ENCODE results near the gene DDIT3. TPM values are rescaled to one million over a fixed set of nuclear protein-coding genes. Genes with fewer than 3 reads are reported as not detected.

The DDIT3 gene
- total and polyA plus RNA-seq, 2 of the 8 experiments (the other 6 are each of a cell fraction or from before 2014, with no cell fraction given), result 4.9 to 5.7 TPM

GRCh38 chr12:57470970-57471656, 49.2 kb downstream of the DDIT3 start:
- Histone ChIP-seq H2BK120ac (replicated peaks; ENCODE audit: low read depth, low read length) (no peak overlapping the region), H3K27me3 (replicated peaks in 1 of 4; ENCODE audit: control insufficient read depth in 3 of 4, extremely low read depth in 1 of 4, insufficient read depth in 3 of 4, low read length in 3 of 4) (peaks cover 20 to 35% (median 30%) of the 10 kb centered on the region in 4 experiments), H2AK5ac (ENCODE audit: low read depth, low read length) (no peak overlapping the region), H3K56ac (replicated peaks; ENCODE audit: insufficient read length, low read depth, low read length) (no peak overlapping the region), H4K5ac (ENCODE audit: insufficient read length, low read depth, low read length) (no peak overlapping the region), H3K4me1 (replicated peaks in 1 of 4; ENCODE audit: control insufficient read depth in 3 of 4, insufficient read depth in 4 of 4, low read length in 3 of 4) (peaks cover 0 to 14% (median 3%) of the 10 kb centered on the region in 4 experiments; a peak in 5 of 7 replicates), H4K91ac (replicated peaks; ENCODE audit: insufficient read length, low read length) (no peak overlapping the region), H2BK20ac (ENCODE audit: low read length) (no peak overlapping the region), H3K4me3 (ENCODE audit: extremely low read depth in 1 of 4, insufficient read depth in 2 of 4, low read depth in 3 of 4, low read length in 4 of 4) (no peak overlapping the region), H2BK12ac (ENCODE audit: low read depth, low read length) (no peak overlapping the region), H2BK5ac (ENCODE audit: low read depth, low read length) (no peak overlapping the region), H3K27ac (ENCODE audit: low read depth, low read length) (no peak overlapping the region), H3K14ac (ENCODE audit: insufficient read length) (no peak overlapping the region), H2BK15ac (ENCODE audit: low read length) (no peak overlapping the region), H3K23ac (ENCODE audit: insufficient read length) (no peak overlapping the region), H3K36me3 (ENCODE audit: control insufficient read depth in 2 of 4, insufficient read depth in 4 of 4, low read length in 3 of 4) (peaks cover 0 to 11% (median 3%) of the 10 kb centered on the region in 4 experiments; a peak in 3 of 8 replicates), H3K9ac (replicated peaks in 1 of 4; ENCODE audit: extremely low read depth in 1 of 4, low read depth in 3 of 4, low read length in 3 of 4) (no peak overlapping the region), H3K79me1 (ENCODE audit: low read depth, low read length) (no peaks in the 10 kb centered on the region), H3K9me3 (ENCODE audit: insufficient read depth in 2 of 2, low read depth in 1 of 2, low read length in 1 of 2) (no peaks in the 10 kb centered on the region), H3K4me2 (ENCODE audit: insufficient read depth in 1 of 2, low read depth in 2 of 2, low read length in 2 of 2) (no peak overlapping the region), H4K20me1 (replicated peaks in 1 of 2; ENCODE audit: control insufficient read depth in 1 of 2, insufficient read depth in 2 of 2, low read length in 2 of 2) (peaks cover 0 to 6% of the 10 kb centered on the region in 2 experiments), H4K8ac (ENCODE audit: extremely low read depth, insufficient read depth, low read length) (0 out of 2 replicates have a peak overlapping the region, but pooled peaks have one; percentile 3), H3K4ac (replicated peaks; ENCODE audit: insufficient read length, low read depth, low read length) (no peak overlapping the region), H3K23me2 (ENCODE audit: low read depth, low read length) (peaks cover 8% of the 10 kb centered on the region; the same call in 1 of the 2 replicates), H3K18ac (ENCODE audit: extremely low read depth, low read length) (no peak overlapping the region), H2AFZ (ENCODE audit: low read length) (no peak overlapping the region), H3K79me2 (ENCODE audit: control insufficient read depth in 1 of 2, insufficient read depth in 2 of 2, low read length in 2 of 2) (no peaks in the 10 kb centered on the region)
- POLR2A ChIA-PET (ENCODE audit: partially characterized antibody), result interaction anchor here (1.0 to 1.5 kb wide), 3 partner anchors 172 to 241 kb away, joined by 3 to 4 read pairs (median 4); no protein-coding TSS in a partner anchor
- FAIRE-seq (no peak), DNase-seq (ENCODE audit: low read depth in 1 of 2, low spot score in 2 of 2) (no peak)
- CTCF ChIA-PET (ENCODE audit: partially characterized antibody), result interaction anchor here (0.6 to 25.1 kb wide), 6 partner anchors 9 to 765 kb away, joined by 3 to 441 read pairs (median 4); partner anchors contain the start of genes ARHGAP9, GLI1 and INHBE
- 75% methylated on average over 4 of the region's 4 CpGs; no CpG with 5 or more reads in 1 of the 2 experiments for WGBS, 2 experiments (ENCODE audit: extremely low coverage in 1 of 2, insufficient coverage in 1 of 2, insufficient read length in 1 of 2, insufficient replicate concordance in 2 of 2, low coverage in 1 of 2, low lambda C conversion rate in 2 of 2, missing lambda C conversion rate in 1 of 2)
- TF ChIP-seq NANOG (IDR thresholded peaks at IDR 0.05; ENCODE audit: insufficient read depth, low read depth, low read length, poor library complexity, severe bottlenecking), result no peak

Measured in H1 (cell line).